ENCODE data around the gene SEMA5A. TPM values are rescaled to one million over a fixed set of nuclear protein-coding genes. Genes with fewer than 3 reads are reported as not detected.

The SEMA5A gene
- total RNA-seq, 1 experiment from 2014 or later: 0.15 TPM

DNA sequence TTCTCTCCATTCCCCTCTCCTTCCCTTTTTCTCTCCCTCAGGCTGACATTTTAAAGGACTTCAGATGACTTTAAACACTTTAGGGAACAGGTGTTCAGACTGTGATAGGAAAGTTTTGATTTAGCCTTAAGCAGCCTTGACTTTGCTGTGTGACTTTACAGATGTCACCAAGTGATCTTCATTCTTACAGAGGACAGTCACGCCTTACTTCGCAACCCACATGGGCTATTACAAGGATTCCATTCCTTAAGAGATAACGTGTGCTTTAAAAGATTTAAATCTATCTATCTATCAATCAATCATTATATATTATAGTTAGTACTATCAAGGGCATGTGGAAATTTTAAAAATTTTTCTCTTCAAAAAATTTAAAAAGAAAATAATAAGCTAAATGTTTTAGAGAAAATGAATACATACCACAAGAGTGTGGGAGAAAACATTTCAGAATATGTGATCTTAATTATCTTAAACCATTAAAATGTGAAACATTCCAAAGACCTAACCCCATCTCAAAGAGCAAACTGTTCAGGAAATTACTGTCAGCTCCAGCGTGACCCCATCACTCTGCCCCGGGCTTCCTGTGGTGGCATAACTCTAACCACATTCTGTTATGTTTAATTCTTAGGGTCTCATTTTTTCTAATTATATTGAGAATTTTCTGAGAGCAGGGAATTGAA lies 530.5 kb downstream of the SEMA5A start:
- TF ChIP-seq TCF7L2 (IDR thresholded peaks at IDR 0.05; ENCODE audit: low read depth, low read length) (no peak), POLR2AphosphoS5 (IDR thresholded peaks at IDR 0.05; ENCODE audit: low read depth, low read length) (no peak), SIN3A (IDR thresholded peaks at IDR 0.05; ENCODE audit: borderline replicate concordance, insufficient read depth, low read depth, low read length) (no peak)
- TF ChIP-seq, protein P1, sequence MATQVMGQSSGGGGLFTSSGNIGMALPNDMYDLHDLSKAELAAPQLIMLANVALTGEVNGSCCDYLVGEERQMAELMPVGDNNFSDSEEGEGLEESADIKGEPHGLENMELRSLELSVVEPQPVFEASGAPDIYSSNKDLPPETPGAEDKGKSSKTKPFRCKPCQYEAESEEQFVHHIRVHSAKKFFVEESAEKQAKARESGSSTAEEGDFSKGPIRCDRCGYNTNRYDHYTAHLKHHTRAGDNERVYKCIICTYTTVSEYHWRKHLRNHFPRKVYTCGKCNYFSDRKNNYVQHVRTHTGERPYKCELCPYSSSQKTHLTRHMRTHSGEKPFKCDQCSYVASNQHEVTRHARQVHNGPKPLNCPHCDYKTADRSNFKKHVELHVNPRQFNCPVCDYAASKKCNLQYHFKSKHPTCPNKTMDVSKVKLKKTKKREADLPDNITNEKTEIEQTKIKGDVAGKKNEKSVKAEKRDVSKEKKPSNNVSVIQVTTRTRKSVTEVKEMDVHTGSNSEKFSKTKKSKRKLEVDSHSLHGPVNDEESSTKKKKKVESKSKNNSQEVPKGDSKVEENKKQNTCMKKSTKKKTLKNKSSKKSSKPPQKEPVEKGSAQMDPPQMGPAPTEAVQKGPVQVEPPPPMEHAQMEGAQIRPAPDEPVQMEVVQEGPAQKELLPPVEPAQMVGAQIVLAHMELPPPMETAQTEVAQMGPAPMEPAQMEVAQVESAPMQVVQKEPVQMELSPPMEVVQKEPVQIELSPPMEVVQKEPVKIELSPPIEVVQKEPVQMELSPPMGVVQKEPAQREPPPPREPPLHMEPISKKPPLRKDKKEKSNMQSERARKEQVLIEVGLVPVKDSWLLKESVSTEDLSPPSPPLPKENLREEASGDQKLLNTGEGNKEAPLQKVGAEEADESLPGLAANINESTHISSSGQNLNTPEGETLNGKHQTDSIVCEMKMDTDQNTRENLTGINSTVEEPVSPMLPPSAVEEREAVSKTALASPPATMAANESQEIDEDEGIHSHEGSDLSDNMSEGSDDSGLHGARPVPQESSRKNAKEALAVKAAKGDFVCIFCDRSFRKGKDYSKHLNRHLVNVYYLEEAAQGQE (IDR thresholded peaks at IDR 0.05; ENCODE audit: insufficient read depth in 1 of 2, low read depth in 2 of 2, low read length in 1 of 2): no peak
- TF ChIP-seq, protein P2, sequence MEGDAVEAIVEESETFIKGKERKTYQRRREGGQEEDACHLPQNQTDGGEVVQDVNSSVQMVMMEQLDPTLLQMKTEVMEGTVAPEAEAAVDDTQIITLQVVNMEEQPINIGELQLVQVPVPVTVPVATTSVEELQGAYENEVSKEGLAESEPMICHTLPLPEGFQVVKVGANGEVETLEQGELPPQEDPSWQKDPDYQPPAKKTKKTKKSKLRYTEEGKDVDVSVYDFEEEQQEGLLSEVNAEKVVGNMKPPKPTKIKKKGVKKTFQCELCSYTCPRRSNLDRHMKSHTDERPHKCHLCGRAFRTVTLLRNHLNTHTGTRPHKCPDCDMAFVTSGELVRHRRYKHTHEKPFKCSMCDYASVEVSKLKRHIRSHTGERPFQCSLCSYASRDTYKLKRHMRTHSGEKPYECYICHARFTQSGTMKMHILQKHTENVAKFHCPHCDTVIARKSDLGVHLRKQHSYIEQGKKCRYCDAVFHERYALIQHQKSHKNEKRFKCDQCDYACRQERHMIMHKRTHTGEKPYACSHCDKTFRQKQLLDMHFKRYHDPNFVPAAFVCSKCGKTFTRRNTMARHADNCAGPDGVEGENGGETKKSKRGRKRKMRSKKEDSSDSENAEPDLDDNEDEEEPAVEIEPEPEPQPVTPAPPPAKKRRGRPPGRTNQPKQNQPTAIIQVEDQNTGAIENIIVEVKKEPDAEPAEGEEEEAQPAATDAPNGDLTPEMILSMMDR (IDR thresholded peaks at IDR 0.05): no peak
- no peak overlapping the region for H3K27ac ChIP-seq (ENCODE audit: low read length)
- H3K27me3 ChIP-seq (ENCODE audit: control insufficient read depth, insufficient read depth, low read length): no peaks in the 10 kb centered on the region
- intact Hi-C loops (cut with micrococcal nuclease; ENCODE audit: unreplicated experiment) (no loop called here), in situ Hi-C loops (cut with HindIII; ENCODE audit: low pct_unique_long_range_greater_than_20kb, low sequenced_read_pairs) (no loop called here)
- DNase-seq (ENCODE audit: low read depth, low spot score) (no peak), ATAC-seq (no peak)
- H3K9me3 ChIP-seq (ENCODE audit: control insufficient read depth, insufficient read depth, low read depth, low read length): no peaks in the 10 kb centered on the region
- POLR2A ChIA-PET: no interaction called here
- no TSS peak for BruUV-seq (replicated peaks)
- CTCF ChIA-PET: no interaction called here
- no peaks in the 10 kb centered on the region for H3K36me3 ChIP-seq (ENCODE audit: control insufficient read depth, insufficient read depth, low read length)
- no peak overlapping the region for H3K4me3 ChIP-seq (ENCODE audit: low read depth in 2 of 2, low read length in 2 of 2)
- no peaks in the 10 kb centered on the region for H3K4me1 ChIP-seq (ENCODE audit: control insufficient read depth, insufficient read depth, low read length)

DNA sequence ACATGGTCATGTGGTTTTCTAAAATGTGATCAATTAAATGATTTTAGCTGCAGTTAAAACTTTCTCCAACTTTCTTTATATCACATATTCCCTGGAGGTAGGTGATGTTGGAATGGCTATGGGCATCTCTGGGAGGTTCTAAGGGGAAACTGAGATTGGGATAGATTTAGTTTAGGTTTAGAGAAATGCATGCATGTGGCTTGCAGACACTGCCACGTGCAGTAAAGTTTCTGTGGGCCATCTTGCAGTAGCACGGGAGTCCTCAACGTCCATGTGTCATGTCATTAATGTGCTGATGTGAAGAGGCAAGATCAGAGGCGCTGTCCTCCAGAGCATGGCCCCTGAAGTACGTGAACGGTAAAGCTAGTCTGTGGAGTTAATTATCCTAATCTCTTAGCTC lies 532.7 kb downstream of the SEMA5A start:
- CTCF ChIA-PET: no interaction called here
- H3K4me1 ChIP-seq (ENCODE audit: control insufficient read depth, insufficient read depth, low read length): no peaks in the 10 kb centered on the region
- ATAC-seq: no peak
- no TSS peak for BruUV-seq (replicated peaks)
- intact Hi-C loops (cut with micrococcal nuclease; ENCODE audit: unreplicated experiment): no loop called here
- in situ Hi-C loops (cut with HindIII; ENCODE audit: low pct_unique_long_range_greater_than_20kb, low sequenced_read_pairs): no loop called here
- H3K4me3 ChIP-seq (ENCODE audit: low read depth in 2 of 2, low read length in 2 of 2): no peak overlapping the region
- TF ChIP-seq, protein P1 (IDR thresholded peaks at IDR 0.05; ENCODE audit: insufficient read depth in 1 of 2, low read depth in 2 of 2, low read length in 1 of 2): no peak
- no peak for TF ChIP-seq SIN3A (IDR thresholded peaks at IDR 0.05; ENCODE audit: borderline replicate concordance, insufficient read depth, low read depth, low read length)
- no peaks in the 10 kb centered on the region for H3K27me3 ChIP-seq (ENCODE audit: control insufficient read depth, insufficient read depth, low read length)
- no peak overlapping the region for H3K27ac ChIP-seq (ENCODE audit: low read length)
- no peak for DNase-seq (ENCODE audit: low read depth, low spot score)
- H3K36me3 ChIP-seq (ENCODE audit: control insufficient read depth, insufficient read depth, low read length): no peaks in the 10 kb centered on the region
- no peaks in the 10 kb centered on the region for H3K9me3 ChIP-seq (ENCODE audit: control insufficient read depth, insufficient read depth, low read depth, low read length)
- POLR2A ChIA-PET: no interaction called here
